ENCODE measurements around the gene AVPI1.

DNA sequence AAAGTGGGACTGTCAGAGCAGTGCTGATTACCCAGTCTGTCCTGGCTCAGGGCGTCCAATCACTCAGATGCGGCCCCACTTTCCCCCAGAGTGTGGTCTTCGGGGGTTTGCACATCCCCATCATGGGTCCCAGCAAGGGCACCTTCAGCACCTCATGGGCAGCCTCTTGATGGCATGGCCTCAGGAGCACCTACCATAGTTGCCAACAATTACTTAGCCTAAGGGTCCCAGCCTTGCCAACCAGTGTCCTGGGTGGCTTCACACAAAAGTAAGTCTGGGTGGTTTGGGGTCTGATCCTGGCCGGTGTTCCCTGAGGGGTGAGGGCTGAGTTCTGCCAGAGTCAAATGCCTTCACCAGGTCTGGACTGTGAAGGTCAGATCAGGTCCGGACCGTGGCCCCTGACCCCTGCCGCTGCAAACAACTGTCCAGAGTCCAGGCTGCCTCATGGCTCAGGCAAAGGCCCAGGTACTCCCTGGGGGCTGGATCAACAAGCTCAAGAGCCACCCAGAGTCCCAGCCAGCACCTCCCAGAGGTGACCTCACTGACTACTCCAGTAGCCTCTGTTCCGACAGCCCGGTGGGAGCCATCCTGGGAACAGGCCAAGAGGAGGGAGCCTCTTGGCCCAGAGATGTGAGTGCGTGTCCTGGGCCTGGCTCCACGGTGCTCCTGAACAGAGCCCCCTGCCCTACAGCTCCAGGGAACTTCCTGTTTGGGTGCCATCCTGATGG is 20.3 kb upstream of the AVPI1 start:
- TF ChIP-seq, protein P1, sequence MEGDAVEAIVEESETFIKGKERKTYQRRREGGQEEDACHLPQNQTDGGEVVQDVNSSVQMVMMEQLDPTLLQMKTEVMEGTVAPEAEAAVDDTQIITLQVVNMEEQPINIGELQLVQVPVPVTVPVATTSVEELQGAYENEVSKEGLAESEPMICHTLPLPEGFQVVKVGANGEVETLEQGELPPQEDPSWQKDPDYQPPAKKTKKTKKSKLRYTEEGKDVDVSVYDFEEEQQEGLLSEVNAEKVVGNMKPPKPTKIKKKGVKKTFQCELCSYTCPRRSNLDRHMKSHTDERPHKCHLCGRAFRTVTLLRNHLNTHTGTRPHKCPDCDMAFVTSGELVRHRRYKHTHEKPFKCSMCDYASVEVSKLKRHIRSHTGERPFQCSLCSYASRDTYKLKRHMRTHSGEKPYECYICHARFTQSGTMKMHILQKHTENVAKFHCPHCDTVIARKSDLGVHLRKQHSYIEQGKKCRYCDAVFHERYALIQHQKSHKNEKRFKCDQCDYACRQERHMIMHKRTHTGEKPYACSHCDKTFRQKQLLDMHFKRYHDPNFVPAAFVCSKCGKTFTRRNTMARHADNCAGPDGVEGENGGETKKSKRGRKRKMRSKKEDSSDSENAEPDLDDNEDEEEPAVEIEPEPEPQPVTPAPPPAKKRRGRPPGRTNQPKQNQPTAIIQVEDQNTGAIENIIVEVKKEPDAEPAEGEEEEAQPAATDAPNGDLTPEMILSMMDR (optimal IDR thresholded peaks at IDR 0.05 in 1 of 3, IDR thresholded peaks at IDR 0.05 in 1 of 3, conservative IDR thresholded peaks at IDR 0.05 in 1 of 3; ENCODE audit: extremely low read depth in 1 of 3, insufficient read depth in 2 of 3, low read length in 3 of 3) = no peak
- TF ChIP-seq EZH2 (IDR thresholded peaks at IDR 0.05; ENCODE audit: low read length) = no peak
